AG04450 (cell line): Measurements from ENCODE around the gene CYTH3. TPM values are rescaled to one million over a fixed set of nuclear protein-coding genes. Genes with fewer than 3 reads are reported as not detected.

Experiments
- CTCF ChIA-PET: fragments of 300-600, 350-600 bp; formaldehyde crosslinking; extraction: SDS; loops from one replicate; lab custom pipeline; 2022; ENCODE audit warnings: antibody characterized with exemption, inconsistent platforms; lab: Charles Lee
- POLR2A ChIA-PET: fragments of 350-600 bp; formaldehyde crosslinking; extraction: SDS; loops from one replicate; lab custom pipeline; 2021; ENCODE audit warnings: antibody characterized with exemption, inconsistent platforms; lab: Yijun Ruan, JAX
- DNase-seq: peaks from one replicate; pipeline ENCODE4 v3.0.0-alpha.2; 2011; ENCODE audit warnings: low read depth, low spot score
- H3K27ac ChIP-seq: one replicate; pipeline ENCODE4 v1.5.1; 2012; ENCODE audit warnings: low read depth, low read length, control low read depth
- H3K27me3 ChIP-seq: one replicate; pipeline ENCODE4 v1.6.0; 2012; ENCODE audit warnings: low read length; ENCODE audit not compliant: control insufficient read depth, insufficient read depth
- H3K4me3 ChIP-seq: 2 replicates; pipeline ENCODE4 v1.5.1; 2011; ENCODE audit warnings: mild to moderate bottlenecking, low read depth, low read length, control low read depth
- H3K9me3 ChIP-seq: 2 replicates; pipeline ENCODE4 v1.5.1; 2012; ENCODE audit warnings: low read length; ENCODE audit not compliant: control insufficient read depth, insufficient read depth
- polyA plus RNA-seq: library from polyadenylated mRNA; depleted of rRNA; stranded (reverse); fragments of >200 nt; gene quantifications from 2 replicates; pipeline ENCODE4 v1.2.3, GENCODE V29; 2011
- TF ChIP-seq, protein P1 (sequence below): IDR thresholded peaks from 2 replicates; pipeline ENCODE4 v1.5.1; 2011; ENCODE audit warnings: low read depth, low read length, control low read depth, inconsistent platforms

The CYTH3 gene
- polyA plus RNA-seq, 1 experiment, result 30.2 TPM

- Histone ChIP-seq H3K27me3 (no peaks in the 10 kb centered on the region), H3K4me3 (no peak overlapping the region), H3K27ac (no peak overlapping the region), H3K9me3 (no peaks in the 10 kb centered on the region; the same call in 1 of the 2 replicates)
- ChIA-PET CTCF (interaction anchor here (5.7 kb wide), 1 partner anchor 159 kb away, joined by 216 read pairs; no protein-coding TSS in a partner anchor), POLR2A (no interaction called here)
- TF ChIP-seq, protein P1, sequence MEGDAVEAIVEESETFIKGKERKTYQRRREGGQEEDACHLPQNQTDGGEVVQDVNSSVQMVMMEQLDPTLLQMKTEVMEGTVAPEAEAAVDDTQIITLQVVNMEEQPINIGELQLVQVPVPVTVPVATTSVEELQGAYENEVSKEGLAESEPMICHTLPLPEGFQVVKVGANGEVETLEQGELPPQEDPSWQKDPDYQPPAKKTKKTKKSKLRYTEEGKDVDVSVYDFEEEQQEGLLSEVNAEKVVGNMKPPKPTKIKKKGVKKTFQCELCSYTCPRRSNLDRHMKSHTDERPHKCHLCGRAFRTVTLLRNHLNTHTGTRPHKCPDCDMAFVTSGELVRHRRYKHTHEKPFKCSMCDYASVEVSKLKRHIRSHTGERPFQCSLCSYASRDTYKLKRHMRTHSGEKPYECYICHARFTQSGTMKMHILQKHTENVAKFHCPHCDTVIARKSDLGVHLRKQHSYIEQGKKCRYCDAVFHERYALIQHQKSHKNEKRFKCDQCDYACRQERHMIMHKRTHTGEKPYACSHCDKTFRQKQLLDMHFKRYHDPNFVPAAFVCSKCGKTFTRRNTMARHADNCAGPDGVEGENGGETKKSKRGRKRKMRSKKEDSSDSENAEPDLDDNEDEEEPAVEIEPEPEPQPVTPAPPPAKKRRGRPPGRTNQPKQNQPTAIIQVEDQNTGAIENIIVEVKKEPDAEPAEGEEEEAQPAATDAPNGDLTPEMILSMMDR, result no peak
- DNase-seq, result no peak
These were observed 109.6 kb downstream of the CYTH3 start for GRCh38 chr7:6162650-6163366.

DNA sequence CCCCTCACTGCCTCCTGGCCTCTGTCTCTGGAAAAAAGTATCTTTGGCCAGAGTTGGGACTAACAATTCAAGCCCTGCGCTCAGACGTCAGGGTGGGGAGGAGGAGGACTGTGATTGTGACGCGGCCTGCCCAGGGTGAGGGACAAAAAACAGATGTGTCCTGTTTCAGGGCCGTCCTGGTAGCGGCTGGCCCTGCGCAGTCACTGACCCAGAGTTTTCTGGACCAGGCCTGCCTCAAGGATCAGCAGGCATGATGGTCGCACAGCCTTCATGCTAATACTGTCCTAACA, 110.1 kb downstream of the CYTH3 start:
- TF ChIP-seq, protein P1, result no peak
- ChIA-PET POLR2A (no interaction called here), CTCF (interaction anchor here (5.7 kb wide), 1 partner anchor 159 kb away, joined by 216 read pairs; no protein-coding TSS in a partner anchor)
- H3K9me3 ChIP-seq, result no peaks in the 10 kb centered on the region; the same call in 1 of the 2 replicates
- H3K27me3 ChIP-seq, result no peaks in the 10 kb centered on the region
- no peak for DNase-seq
- no peak overlapping the region for H3K4me3 ChIP-seq
- no peak overlapping the region for H3K27ac ChIP-seq

GRCh38 chr7:6161463-6162330, 110.7 kb downstream of the CYTH3 start:
- POLR2A ChIA-PET, result no interaction called here
- H3K4me3 ChIP-seq, result no peak overlapping the region
- CTCF ChIA-PET, result interaction anchor here (0.5 to 5.7 kb wide), 8 partner anchors 44 to 164 kb away, joined by 3 to 216 read pairs (median 5); no protein-coding TSS in a partner anchor
- H3K9me3 ChIP-seq, result no peaks in the 10 kb centered on the region; the same call in 1 of the 2 replicates
- no peak for DNase-seq
- TF ChIP-seq, protein P1, result no peak
- H3K27me3 ChIP-seq, result no peaks in the 10 kb centered on the region
- no peak overlapping the region for H3K27ac ChIP-seq

GRCh38 chr7:6160191-6160623, 112.2 kb downstream of the CYTH3 start:
- H3K9me3 ChIP-seq, result no peaks in the 10 kb centered on the region; the same call in 1 of the 2 replicates
- H3K4me3 ChIP-seq, result no peak overlapping the region
- H3K27me3 ChIP-seq, result no peaks in the 10 kb centered on the region
- POLR2A ChIA-PET, result interaction anchor here (0.9 kb wide), 1 partner anchor 66 kb away, joined by 3 read pairs; no protein-coding TSS in a partner anchor
- peak; percentile 27 for DNase-seq
- CTCF ChIA-PET, result interaction anchor here (0.5 to 5.7 kb wide), 52 partner anchors 9 to 392 kb away, joined by 3 to 216 read pairs (median 4); no protein-coding TSS in a partner anchor
- TF ChIP-seq, protein P1, result peak; percentile 88
- H3K27ac ChIP-seq, result no peak overlapping the region
